ENCODE results near the gene TMEM147.

TMEM147 gene

DNA sequence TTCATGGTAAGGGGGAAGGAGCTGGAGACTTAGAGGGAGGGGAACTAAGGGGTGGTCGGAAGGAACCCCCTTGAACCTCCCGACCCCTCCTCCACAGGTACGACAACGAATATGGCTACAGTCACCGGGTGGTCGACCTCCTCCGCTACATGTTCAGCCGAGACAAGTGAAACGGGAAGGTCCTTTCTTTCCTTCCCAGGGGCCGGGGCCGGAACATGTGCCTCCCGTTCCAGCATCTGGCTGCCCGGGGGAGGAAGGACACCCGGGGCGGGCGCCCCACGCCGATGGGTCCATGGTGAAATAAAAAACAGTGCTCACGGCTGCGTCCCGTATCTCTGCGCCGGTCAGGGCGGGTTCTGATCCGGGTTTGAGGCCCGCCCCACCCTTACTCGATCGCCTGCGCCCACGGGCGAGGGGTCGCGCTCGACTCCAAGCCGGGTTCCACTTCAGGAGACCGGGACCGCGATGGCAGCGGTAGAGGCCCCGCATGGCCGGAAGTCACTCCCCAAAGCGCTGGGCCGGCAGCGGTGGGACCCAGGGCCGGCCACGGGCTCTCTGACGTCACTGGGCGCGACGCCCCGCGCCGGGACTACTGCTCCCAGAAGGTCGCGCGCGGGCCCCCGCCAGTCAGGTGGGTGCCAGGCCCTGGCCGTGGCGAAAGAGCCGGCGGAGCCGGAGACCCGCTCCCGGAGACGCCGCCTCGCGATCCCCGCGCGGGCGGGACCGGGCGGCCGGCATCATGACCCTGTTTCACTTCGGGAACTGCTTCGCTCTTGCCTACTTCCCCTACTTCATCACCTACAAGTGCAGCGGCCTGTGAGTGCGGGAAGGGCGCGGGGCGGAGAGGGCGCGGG, at the start of gene TMEM147:
Gene TMEM147, plus strand, starts transcription at position 626 of the 854 bp plus-strand sequence. Its CDS starts 114 bp downstream, at position 740.
- H3K4me1 ChIP-seq, result peaks cover 21% of the 10 kb centered on the region
- peaks cover 61% of the 10 kb centered on the region for H3K36me3 ChIP-seq
- H3K27ac ChIP-seq, result peak within 1 kb of the TSS; percentile 94
- H3K4me3 ChIP-seq, result peak within 1 kb of the TSS; percentile 96
- no peak for TF ChIP-seq Cebpa-rat (IDR thresholded peaks at IDR 0.05)
- peaks cover 36% of the 10 kb centered on the region; the same call in 1 of the 2 replicates for H4K20me1 ChIP-seq
- no peaks in the 10 kb centered on the region for H3K9me3 ChIP-seq
- no peaks in the 10 kb centered on the region for H3K27me3 ChIP-seq
- H3K9ac ChIP-seq, result peak within 1 kb of the TSS; percentile 95
- peak within 1 kb of the TSS; percentile 93 for H3K4me2 ChIP-seq

DNA sequence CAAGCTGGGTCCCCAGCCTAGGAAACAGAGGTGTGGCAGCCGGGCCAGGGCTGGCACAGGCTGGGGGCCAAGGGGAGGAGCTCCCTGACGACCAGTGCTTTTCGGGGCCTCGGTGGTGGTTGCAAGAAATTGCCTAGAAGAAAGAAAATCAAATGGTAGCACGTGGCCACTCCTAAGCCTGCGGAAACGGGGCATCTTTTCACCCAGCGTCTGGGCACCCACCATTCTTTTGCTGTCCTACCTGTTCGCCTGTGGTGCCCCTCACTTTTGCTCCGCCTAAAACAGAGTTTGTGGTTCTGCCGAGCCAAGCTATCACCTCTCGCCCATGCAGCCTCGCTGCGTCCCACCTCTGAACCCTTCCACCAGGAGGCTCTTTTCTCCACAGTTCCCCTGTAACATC, 48.0 kb upstream of the TMEM147 start:
- no peak overlapping the region for H3K27ac ChIP-seq
- no peak for TF ChIP-seq Cebpa-rat (IDR thresholded peaks at IDR 0.05)
- no peaks in the 10 kb centered on the region for H3K9me3 ChIP-seq
- H3K9ac ChIP-seq, result no peak overlapping the region
- H3K4me2 ChIP-seq, result no peak overlapping the region
- H3K27me3 ChIP-seq, result no peaks in the 10 kb centered on the region
- no peaks in the 10 kb centered on the region for H4K20me1 ChIP-seq
- no peaks in the 10 kb centered on the region for H3K36me3 ChIP-seq
- peaks cover 52% of the 10 kb centered on the region for H3K4me1 ChIP-seq
- H3K4me3 ChIP-seq, result no peak overlapping the region

GRCh38 chr19:35498220-35498619, 47.2 kb upstream of the TMEM147 start:
- H4K20me1 ChIP-seq, result no peaks in the 10 kb centered on the region
- H3K4me2 ChIP-seq, result no peak overlapping the region
- no peak overlapping the region for H3K9ac ChIP-seq
- H3K27me3 ChIP-seq, result no peaks in the 10 kb centered on the region
- no peak overlapping the region for H3K4me3 ChIP-seq
- H3K36me3 ChIP-seq, result no peaks in the 10 kb centered on the region
- TF ChIP-seq Cebpa-rat (IDR thresholded peaks at IDR 0.05), result no peak
- H3K4me1 ChIP-seq, result peaks cover 52% of the 10 kb centered on the region
- no peaks in the 10 kb centered on the region for H3K9me3 ChIP-seq
- H3K27ac ChIP-seq, result no peak overlapping the region

DNA sequence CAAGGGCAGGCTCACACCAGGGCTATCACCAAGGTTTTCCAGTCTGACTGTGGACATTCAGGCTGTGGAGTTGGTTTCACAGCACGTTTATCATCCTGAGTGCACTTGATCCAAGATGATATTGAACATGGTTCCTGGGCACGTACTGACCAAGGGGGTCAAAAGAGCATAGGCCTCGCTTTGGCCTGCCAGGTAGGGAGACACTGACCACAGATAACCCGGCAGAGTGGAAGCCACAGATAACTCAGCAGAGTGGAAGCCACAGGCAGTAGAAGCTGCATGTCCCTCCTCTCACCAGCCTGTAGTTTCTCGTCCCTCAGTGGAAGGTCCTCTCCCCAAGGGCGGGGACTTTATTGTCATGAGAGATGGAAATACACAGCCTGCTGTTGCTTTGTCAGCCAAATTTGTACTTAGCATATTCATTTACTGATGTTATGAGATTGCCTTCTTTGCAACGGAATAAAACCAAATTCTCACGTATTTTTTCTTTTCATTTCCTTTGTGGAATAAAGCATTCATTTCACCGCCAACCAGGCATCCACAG, 46.4 kb upstream of the TMEM147 start:
- Histone ChIP-seq H3K9ac (no peak overlapping the region), H3K36me3 (no peaks in the 10 kb centered on the region), H4K20me1 (no peaks in the 10 kb centered on the region), H3K4me2 (no peak overlapping the region), H3K4me3 (no peak overlapping the region), H3K9me3 (no peaks in the 10 kb centered on the region), H3K27ac (no peak overlapping the region), H3K27me3 (no peaks in the 10 kb centered on the region), H3K4me1 (peaks cover 44% of the 10 kb centered on the region)
- no peak for TF ChIP-seq Cebpa-rat (IDR thresholded peaks at IDR 0.05)

- TF ChIP-seq Cebpa-rat (IDR thresholded peaks at IDR 0.05), result no peak
- Histone ChIP-seq H3K27me3 (peaks cover 3% of the 10 kb centered on the region; the same call in 1 of the 2 replicates), H4K20me1 (no peaks in the 10 kb centered on the region), H3K4me3 (no peak overlapping the region), H3K4me1 (peaks cover 34% of the 10 kb centered on the region), H3K4me2 (peak overlapping the region; percentile 82), H3K9ac (no peak overlapping the region), H3K9me3 (no peaks in the 10 kb centered on the region), H3K27ac (no peak overlapping the region), H3K36me3 (no peaks in the 10 kb centered on the region)
Observed at GRCh38 chr19:35500611-35501010, 44.8 kb upstream of the TMEM147 start.

DNA sequence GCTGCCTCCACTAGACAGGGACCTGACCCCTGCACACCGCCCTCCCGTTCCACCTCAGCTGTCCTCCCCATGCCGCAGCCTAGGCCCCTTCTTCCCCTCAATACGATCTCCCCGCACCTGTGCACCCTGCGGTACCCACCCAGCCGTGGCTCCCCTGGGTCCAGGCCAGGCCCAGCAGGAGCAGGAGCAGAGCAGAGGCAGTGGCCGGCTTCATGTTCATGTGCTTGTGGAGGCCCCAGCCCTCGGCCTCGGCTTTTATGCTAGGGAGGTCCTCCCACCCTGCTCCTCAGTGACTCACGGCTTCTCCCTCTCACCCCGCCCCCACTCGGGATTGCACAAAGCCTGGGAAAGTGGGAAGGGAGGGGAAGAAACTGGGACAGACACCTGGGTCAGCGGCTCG, 43.7 kb upstream of the TMEM147 start:
- no peak overlapping the region for H3K9ac ChIP-seq
- no peaks in the 10 kb centered on the region for H4K20me1 ChIP-seq
- H3K4me1 ChIP-seq, result peaks cover 30% of the 10 kb centered on the region
- peak overlapping the region; percentile 49; the same call in 1 of the 2 replicates for H3K27ac ChIP-seq
- no peak overlapping the region for H3K4me3 ChIP-seq
- H3K4me2 ChIP-seq, result peak overlapping the region; percentile 82
- H3K27me3 ChIP-seq, result peaks cover 12% of the 10 kb centered on the region
- H3K9me3 ChIP-seq, result no peaks in the 10 kb centered on the region
- TF ChIP-seq Cebpa-rat (IDR thresholded peaks at IDR 0.05), result no peak
- no peaks in the 10 kb centered on the region for H3K36me3 ChIP-seq

DNA sequence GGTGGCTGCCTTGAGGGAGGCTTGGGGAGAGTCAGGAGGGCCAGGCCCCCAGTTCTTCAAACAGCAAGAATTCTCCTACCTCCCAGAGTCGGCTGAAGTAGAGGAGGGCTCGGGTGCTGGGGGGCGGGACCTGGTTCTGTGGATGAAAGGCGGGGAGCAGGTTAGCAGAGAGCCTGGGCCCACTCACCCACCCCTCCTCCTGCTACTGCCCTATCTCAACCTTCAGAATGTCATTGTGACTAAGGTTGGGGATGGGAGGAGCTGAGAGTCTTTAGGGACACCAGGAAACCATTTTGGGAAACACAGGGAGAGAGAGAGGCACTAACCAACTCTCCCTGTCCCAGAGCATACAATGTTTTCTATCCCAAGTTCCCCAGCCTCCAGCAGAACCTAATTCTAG, 42.7 kb upstream of the TMEM147 start:
- peaks cover 23% of the 10 kb centered on the region for H3K27me3 ChIP-seq
- no peak overlapping the region for H3K27ac ChIP-seq
- no peaks in the 10 kb centered on the region for H3K9me3 ChIP-seq
- no peak overlapping the region for H3K9ac ChIP-seq
- H4K20me1 ChIP-seq, result no peaks in the 10 kb centered on the region
- H3K4me2 ChIP-seq, result peak overlapping the region; percentile 82
- TF ChIP-seq Cebpa-rat (IDR thresholded peaks at IDR 0.05), result no peak
- no peaks in the 10 kb centered on the region for H3K36me3 ChIP-seq
- H3K4me3 ChIP-seq, result no peak overlapping the region
- H3K4me1 ChIP-seq, result peaks cover 30% of the 10 kb centered on the region

DNA sequence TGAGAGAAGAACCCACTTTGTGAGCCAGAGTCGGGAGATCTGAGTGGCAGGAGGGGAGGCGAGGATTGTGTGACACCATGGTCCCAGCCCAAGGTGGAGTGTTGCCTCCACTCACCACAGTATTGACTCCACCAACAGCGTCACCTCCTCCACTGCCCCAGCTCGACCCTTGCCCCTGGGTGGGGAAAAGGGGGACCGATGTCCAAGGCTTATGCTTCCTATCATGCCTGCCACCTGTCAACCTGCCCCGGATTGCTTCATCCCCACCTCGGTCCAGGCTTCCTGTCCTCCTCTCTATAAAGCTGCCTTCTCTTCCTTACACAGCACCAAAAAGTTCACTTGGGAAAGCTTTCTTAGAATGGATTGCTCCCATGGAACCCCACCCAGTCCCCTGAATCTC, 39.4 kb upstream of the TMEM147 start:
- no peaks in the 10 kb centered on the region for H3K36me3 ChIP-seq
- no peak for TF ChIP-seq Cebpa-rat (IDR thresholded peaks at IDR 0.05)

GRCh38 chr19:35507561-35507960, 37.9 kb upstream of the TMEM147 start:
- H3K4me1 ChIP-seq, result peaks cover 15% of the 10 kb centered on the region
- no peak for TF ChIP-seq Cebpa-rat (IDR thresholded peaks at IDR 0.05)
- H3K27ac ChIP-seq, result no peak overlapping the region
- no peak overlapping the region for H3K9ac ChIP-seq
- no peaks in the 10 kb centered on the region for H4K20me1 ChIP-seq
- H3K9me3 ChIP-seq, result no peaks in the 10 kb centered on the region
- no peak overlapping the region for H3K4me3 ChIP-seq
- peaks cover 62% of the 10 kb centered on the region for H3K27me3 ChIP-seq
- H3K36me3 ChIP-seq, result no peaks in the 10 kb centered on the region
- H3K4me2 ChIP-seq, result no peak overlapping the region

More for the DNA sequence above, 39.4 kb upstream of the TMEM147 start:
- Histone ChIP-seq H3K27ac (no peak overlapping the region), H3K4me2 (no peak overlapping the region), H3K9ac (no peak overlapping the region), H4K20me1 (no peaks in the 10 kb centered on the region), H3K4me3 (no peak overlapping the region), H3K27me3 (peaks cover 56% of the 10 kb centered on the region), H3K9me3 (no peaks in the 10 kb centered on the region), H3K4me1 (peaks cover 30% of the 10 kb centered on the region)

- Histone ChIP-seq H3K36me3 (no peaks in the 10 kb centered on the region), H3K9ac (no peak overlapping the region), H3K4me3 (no peak overlapping the region), H3K4me1 (peaks cover 11% of the 10 kb centered on the region), H3K9me3 (no peaks in the 10 kb centered on the region), H3K27me3 (peaks cover 62% of the 10 kb centered on the region), H4K20me1 (no peaks in the 10 kb centered on the region), H3K27ac (no peak overlapping the region), H3K4me2 (no peak overlapping the region)
- no peak for TF ChIP-seq Cebpa-rat (IDR thresholded peaks at IDR 0.05)
Observed at GRCh38 chr19:35508129-35508528, 37.3 kb upstream of the TMEM147 start.

Measured in BLaER1 (cell line).